ENCODE measurements around the gene DMTF1. TPM values are rescaled to one million over a fixed set of nuclear protein-coding genes. Genes with fewer than 3 reads are reported as not detected.

DMTF1 gene
- total and polyA plus RNA-seq, 4 experiments from 2014 or later, result 13.2 to 183 (median 101) TPM

GRCh38 chr7:87171282-87171934 is 19.2 kb downstream of the DMTF1 start:
- no peaks in the 10 kb centered on the region for H3K27me3 ChIP-seq (ENCODE audit: insufficient read depth, low read length)
- Mint-ChIP-seq H3K4me1 (peaks cover 19 to 30% (median 23%) of the 10 kb centered on the region in 4 donors), H3K9me3 (no peaks in the 10 kb centered on the region), H3K36me3 (peaks cover 60 to 82% of the 10 kb centered on the region in 2 donors), H3K4me3 (no peak overlapping the region), H3K27me3 (no peaks in the 10 kb centered on the region), H3K27ac (no peak overlapping the region)
- CTCF ChIA-PET (ENCODE audit: partially characterized antibody), result interaction anchor here (0.9 to 1.5 kb wide), 3 partner anchors 12 to 66 kb away, joined by 3 to 4 read pairs (median 3); no protein-coding TSS in a partner anchor
- peaks cover 81% of the 10 kb centered on the region for H3K36me3 ChIP-seq (ENCODE audit: insufficient read depth, low read length)
- DNase-seq, result no peak
- H3K9me3 ChIP-seq (ENCODE audit: control insufficient read depth in 1 of 2, low read length in 2 of 2), result no peaks in the 10 kb centered on the region
- POLR2A ChIA-PET (ENCODE audit: partially characterized antibody), result interaction anchor here (1.1 to 1.5 kb wide), 2 partner anchors 15 to 18 kb away, joined by 3 read pairs; no protein-coding TSS in a partner anchor
- H3K4me1 ChIP-seq (ENCODE audit: insufficient read depth, low read length), result no peaks in the 10 kb centered on the region
- intact Hi-C loops (cut with micrococcal nuclease), result loop anchor here (2.0 to 5.0 kb wide), 2 partner anchors 19 to 46 kb away; partner anchors contain the start of genes DMTF1 and TMEM243
- H3K27ac ChIP-seq (ENCODE audit: low read depth, low read length), result no peak overlapping the region
- no peak overlapping the region for H3K4me3 ChIP-seq (ENCODE audit: low read length in 2 of 2)

GRCh38 chr7:87173471-87173870 is 21.2 kb downstream of the DMTF1 start:
- POLR2A ChIA-PET (ENCODE audit: partially characterized antibody), result interaction anchor here (0.9 to 5.3 kb wide), 3 partner anchors 13 to 45 kb away, joined by 3 to 25 read pairs (median 3); partner anchors contain the start of genes DMTF1 and TMEM243
- Mint-ChIP-seq H3K4me1 (peaks cover 20 to 34% (median 29%) of the 10 kb centered on the region in 4 donors), H3K27ac (peak overlapping the region in 5 of 7 donors; percentile 30 to 86 (median 49)), H3K27me3 (no peaks in the 10 kb centered on the region), H3K36me3 (peaks cover 52 to 78% of the 10 kb centered on the region in 2 donors), H3K9me3 (no peaks in the 10 kb centered on the region), H3K4me3 (no peak overlapping the region)
- no peaks in the 10 kb centered on the region for H3K27me3 ChIP-seq (ENCODE audit: insufficient read depth, low read length)
- H3K36me3 ChIP-seq (ENCODE audit: insufficient read depth, low read length), result peaks cover 64% of the 10 kb centered on the region
- no peak overlapping the region for H3K4me3 ChIP-seq (ENCODE audit: low read length in 2 of 2)
- intact Hi-C loops (cut with micrococcal nuclease), result loop anchor here (5.0 kb wide), 1 partner anchor 44 kb away; the partner anchor contains the start of gene TMEM243
- DNase-seq, result no peak
- no peaks in the 10 kb centered on the region for H3K9me3 ChIP-seq (ENCODE audit: control insufficient read depth in 1 of 2, low read length in 2 of 2)
- no peak overlapping the region for H3K27ac ChIP-seq (ENCODE audit: low read depth, low read length)
- CTCF ChIA-PET (ENCODE audit: partially characterized antibody), result interaction anchor here (1.2 to 1.7 kb wide), 3 partner anchors 8 to 64 kb away, joined by 3 read pairs; no protein-coding TSS in a partner anchor
- no peaks in the 10 kb centered on the region for H3K4me1 ChIP-seq (ENCODE audit: insufficient read depth, low read length)

DNA sequence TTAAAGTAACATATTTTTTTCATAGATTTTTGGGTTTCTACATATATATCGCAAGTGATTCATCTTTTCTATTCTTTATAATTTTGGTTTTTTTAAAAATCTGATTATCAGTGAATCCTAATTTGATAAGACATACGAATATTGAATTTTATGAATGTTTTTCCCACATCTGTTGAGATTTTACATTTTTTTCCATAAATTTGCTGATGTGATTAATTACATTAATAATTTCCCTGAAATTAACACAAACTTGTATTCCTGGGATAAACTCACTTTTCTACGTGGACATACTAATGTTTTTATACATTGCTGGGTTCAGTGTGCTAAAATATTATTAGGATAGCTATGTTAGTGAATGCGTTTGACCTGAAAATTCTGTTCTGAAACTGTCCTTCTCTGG is 26.1 kb downstream of the DMTF1 start:
- no peak for DNase-seq
- no peak overlapping the region for H3K4me3 ChIP-seq (ENCODE audit: low read length in 2 of 2)
- peaks cover 36% of the 10 kb centered on the region for H3K36me3 ChIP-seq (ENCODE audit: insufficient read depth, low read length)
- H3K27ac ChIP-seq (ENCODE audit: low read depth, low read length), result no peak overlapping the region
- Mint-ChIP-seq H3K4me3 (no peak overlapping the region), H3K4me1 (peaks cover 19 to 35% (median 26%) of the 10 kb centered on the region in 4 donors), H3K27ac (peak overlapping the region in 1 of 7 donors; percentile 1), H3K9me3 (no peaks in the 10 kb centered on the region), H3K36me3 (peaks cover 52 to 66% of the 10 kb centered on the region in 2 donors), H3K27me3 (no peaks in the 10 kb centered on the region)
- no peaks in the 10 kb centered on the region for H3K27me3 ChIP-seq (ENCODE audit: insufficient read depth, low read length)
- H3K9me3 ChIP-seq (ENCODE audit: control insufficient read depth in 1 of 2, low read length in 2 of 2), result no peaks in the 10 kb centered on the region
- CTCF ChIA-PET (ENCODE audit: partially characterized antibody), result interaction anchor here (0.6 to 0.8 kb wide), 2 partner anchors 20 to 58 kb away, joined by 3 read pairs; no protein-coding TSS in a partner anchor
- POLR2A ChIA-PET (ENCODE audit: partially characterized antibody), result interaction anchor here (0.9 to 1.0 kb wide), 2 partner anchors 25 to 41 kb away, joined by 3 read pairs; partner anchors contain the start of genes DMTF1 and TMEM243
- no peaks in the 10 kb centered on the region for H3K4me1 ChIP-seq (ENCODE audit: insufficient read depth, low read length)
- intact Hi-C loops (cut with micrococcal nuclease), result no loop called here

DNA sequence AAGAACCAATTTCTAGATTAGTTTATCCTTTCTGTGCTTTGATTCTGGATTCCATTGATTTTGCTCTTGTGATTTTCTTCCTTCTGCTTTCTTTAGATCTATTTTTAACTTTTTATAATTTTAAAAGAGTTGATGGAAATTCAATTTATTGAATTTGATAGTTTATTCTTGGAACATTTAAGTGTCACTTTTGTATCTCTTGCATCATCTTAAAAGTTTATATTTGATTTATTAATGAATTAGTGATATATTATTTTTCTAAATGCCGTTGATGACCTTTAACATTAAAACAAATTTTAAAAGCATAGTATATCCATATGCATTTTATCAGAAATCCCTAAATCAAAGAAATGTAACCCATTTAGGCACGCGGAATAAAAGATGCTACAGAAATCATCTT is 26.9 kb downstream of the DMTF1 start:
- no peaks in the 10 kb centered on the region for H3K27me3 Mint-ChIP-seq
- POLR2A ChIA-PET (ENCODE audit: partially characterized antibody), result no interaction called here
- peaks cover 21 to 34% (median 23%) of the 10 kb centered on the region in 4 donors for H3K4me1 Mint-ChIP-seq
- intact Hi-C loops (cut with micrococcal nuclease), result no loop called here
- Histone ChIP-seq H3K27me3 (ENCODE audit: insufficient read depth, low read length) (no peaks in the 10 kb centered on the region), H3K36me3 (ENCODE audit: insufficient read depth, low read length) (peaks cover 36% of the 10 kb centered on the region), H3K27ac (ENCODE audit: low read depth, low read length) (no peak overlapping the region), H3K9me3 (ENCODE audit: control insufficient read depth in 1 of 2, low read length in 2 of 2) (no peaks in the 10 kb centered on the region), H3K4me1 (ENCODE audit: insufficient read depth, low read length) (no peaks in the 10 kb centered on the region), H3K4me3 (ENCODE audit: low read length in 2 of 2) (no peak overlapping the region)
- no peak overlapping the region for H3K27ac Mint-ChIP-seq
- no peaks in the 10 kb centered on the region for H3K9me3 Mint-ChIP-seq
- peaks cover 49 to 66% of the 10 kb centered on the region in 2 donors for H3K36me3 Mint-ChIP-seq
- no peak for DNase-seq
- no peak overlapping the region for H3K4me3 Mint-ChIP-seq
- CTCF ChIA-PET (ENCODE audit: partially characterized antibody), result no interaction called here

DNA sequence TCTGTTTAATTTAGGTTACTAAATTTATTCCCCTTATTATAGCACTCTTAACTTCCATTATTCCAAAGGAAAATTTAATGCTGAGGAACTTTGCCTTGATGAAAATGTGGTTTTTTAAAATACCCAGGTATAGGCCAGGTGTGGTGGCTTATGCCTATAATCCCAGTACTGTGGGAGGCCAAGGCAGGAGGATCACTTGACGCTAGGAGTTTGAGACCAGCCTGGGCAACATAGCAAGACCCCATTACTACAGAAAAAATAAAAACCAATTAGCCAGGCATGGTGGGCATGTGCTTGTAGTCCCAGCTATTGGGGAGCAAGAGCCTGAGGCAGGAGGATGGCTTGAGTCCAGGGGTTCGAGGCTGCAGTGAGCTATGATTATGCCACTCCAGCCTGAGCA is 34.9 kb downstream of the DMTF1 start:
- intact Hi-C loops (cut with micrococcal nuclease), result no loop called here
- Mint-ChIP-seq H3K27me3 (no peaks in the 10 kb centered on the region), H3K4me3 (no peak overlapping the region), H3K4me1 (peaks cover 19 to 28% (median 24%) of the 10 kb centered on the region in 4 donors), H3K36me3 (peaks cover 62 to 81% of the 10 kb centered on the region in 2 donors), H3K9me3 (peaks cover 0 to 3% (median 0%) of the 10 kb centered on the region in 8 donors), H3K27ac (peak overlapping the region in 3 of 7 donors; percentile 22 to 77 (median 60))
- CTCF ChIA-PET (ENCODE audit: partially characterized antibody), result interaction anchor here (1.1 kb wide), 1 partner anchor 49 kb away, joined by 4 read pairs; no protein-coding TSS in a partner anchor
- POLR2A ChIA-PET (ENCODE audit: partially characterized antibody), result interaction anchor here (1.0 to 5.0 kb wide), 5 partner anchors 9 to 34 kb away, joined by 3 to 28 read pairs (median 4); partner anchors contain the start of gene TMEM243
- Histone ChIP-seq H3K27me3 (ENCODE audit: insufficient read depth, low read length) (no peaks in the 10 kb centered on the region), H3K27ac (ENCODE audit: low read depth, low read length) (no peak overlapping the region), H3K4me1 (ENCODE audit: insufficient read depth, low read length) (peaks cover 10% of the 10 kb centered on the region), H3K36me3 (ENCODE audit: insufficient read depth, low read length) (peaks cover 51% of the 10 kb centered on the region), H3K9me3 (ENCODE audit: control insufficient read depth in 1 of 2, low read length in 2 of 2) (no peaks in the 10 kb centered on the region), H3K4me3 (ENCODE audit: low read length in 2 of 2) (no peak overlapping the region)
- DNase-seq, result no peak

DNA sequence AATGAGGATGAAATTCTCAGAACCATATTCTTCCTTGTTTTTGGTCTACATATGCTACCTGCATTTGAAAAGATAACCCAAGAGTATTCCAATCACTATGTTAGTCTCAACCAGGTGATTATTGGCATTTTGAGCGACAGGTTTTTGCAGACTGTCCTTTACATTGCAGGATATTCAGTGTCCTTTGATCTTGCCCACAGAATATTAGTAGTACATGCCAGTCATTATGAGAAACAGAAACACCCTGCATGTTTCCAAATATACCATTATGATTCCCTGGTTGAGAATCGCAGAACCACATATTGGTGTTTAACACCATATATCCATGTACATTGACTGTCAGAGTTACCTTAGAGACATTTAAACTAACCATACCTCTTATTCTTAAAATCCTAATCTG is 36.7 kb downstream of the DMTF1 start:
- Histone ChIP-seq H3K27me3 (ENCODE audit: insufficient read depth, low read length) (no peaks in the 10 kb centered on the region), H3K27ac (ENCODE audit: low read depth, low read length) (no peak overlapping the region), H3K4me1 (ENCODE audit: insufficient read depth, low read length) (peaks cover 10% of the 10 kb centered on the region), H3K9me3 (ENCODE audit: control insufficient read depth in 1 of 2, low read length in 2 of 2) (no peaks in the 10 kb centered on the region), H3K36me3 (ENCODE audit: insufficient read depth, low read length) (peaks cover 46% of the 10 kb centered on the region), H3K4me3 (ENCODE audit: low read length in 2 of 2) (no peak overlapping the region)
- CTCF ChIA-PET (ENCODE audit: partially characterized antibody), result interaction anchor here (1.0 kb wide), 1 partner anchor 15 kb away, joined by 3 read pairs; no protein-coding TSS in a partner anchor
- intact Hi-C loops (cut with micrococcal nuclease), result loop anchor here (2.0 kb wide), 1 partner anchor 14 kb away; no protein-coding TSS in a partner anchor
- Mint-ChIP-seq H3K4me3 (no peak overlapping the region), H3K27me3 (no peaks in the 10 kb centered on the region), H3K36me3 (peaks cover 53 to 77% of the 10 kb centered on the region in 2 donors), H3K4me1 (peaks cover 21 to 35% (median 29%) of the 10 kb centered on the region in 4 donors), H3K9me3 (peaks cover 0 to 3% (median 0%) of the 10 kb centered on the region in 8 donors), H3K27ac (peak overlapping the region in 3 of 7 donors; percentile 11 to 62 (median 49))
- DNase-seq, result no peak
- POLR2A ChIA-PET (ENCODE audit: partially characterized antibody), result interaction anchor here (4.5 kb wide), 1 partner anchor 31 kb away, joined by 25 read pairs; the partner anchor contains the start of gene TMEM243

DNA sequence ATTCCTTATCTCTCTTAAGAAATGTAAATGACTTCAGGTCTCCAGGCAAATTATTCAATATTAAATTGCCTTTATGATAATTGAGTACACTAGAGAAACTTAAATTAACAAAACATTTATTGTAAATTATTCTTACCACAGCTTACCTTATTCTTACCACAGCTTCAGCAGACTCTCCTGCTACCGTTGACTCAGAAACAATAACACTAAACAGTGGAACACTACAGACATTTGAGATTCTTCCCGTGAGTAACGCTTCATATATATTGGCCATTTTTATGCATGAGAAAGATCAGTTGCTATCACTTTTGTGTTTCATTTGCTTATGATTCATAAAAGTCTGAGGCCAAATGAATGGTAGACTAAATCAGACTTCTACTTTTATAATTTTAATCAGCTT is 38.5 kb downstream of the DMTF1 start:
- Mint-ChIP-seq H3K4me3 (no peak overlapping the region), H3K27me3 (no peaks in the 10 kb centered on the region), H3K4me1 (peaks cover 20 to 33% (median 26%) of the 10 kb centered on the region in 4 donors), H3K36me3 (peaks cover 34 to 77% of the 10 kb centered on the region in 2 donors), H3K9me3 (no peaks in the 10 kb centered on the region), H3K27ac (peak overlapping the region; percentile 3 to 66 (median 43))
- POLR2A ChIA-PET (ENCODE audit: partially characterized antibody), result interaction anchor here (4.5 kb wide), 1 partner anchor 29 kb away, joined by 25 read pairs; the partner anchor contains the start of gene TMEM243
- Histone ChIP-seq H3K9me3 (ENCODE audit: control insufficient read depth in 1 of 2, low read length in 2 of 2) (no peaks in the 10 kb centered on the region), H3K4me3 (ENCODE audit: low read length in 2 of 2) (no peak overlapping the region), H3K4me1 (ENCODE audit: insufficient read depth, low read length) (peaks cover 10% of the 10 kb centered on the region), H3K36me3 (ENCODE audit: insufficient read depth, low read length) (peaks cover 46% of the 10 kb centered on the region), H3K27me3 (ENCODE audit: insufficient read depth, low read length) (no peaks in the 10 kb centered on the region), H3K27ac (ENCODE audit: low read depth, low read length) (no peak overlapping the region)
- no peak for DNase-seq
- intact Hi-C loops (cut with micrococcal nuclease), result no loop called here
- CTCF ChIA-PET (ENCODE audit: partially characterized antibody), result no interaction called here

Measured in CD4-positive, alpha-beta memory T cell (primary cell).